Smooth muscle cell (in vitro differentiated cells): ENCODE results near the gene PDZD2. TPM values are rescaled to one million over a fixed set of nuclear protein-coding genes. Genes with fewer than 3 reads are reported as not detected.

Source experiments
- DNase-seq: peaks from one replicate; lab custom pipeline; 2025; ENCODE audit not compliant: unreplicated experiment; lab: John Stamatoyannopoulos, UW
- H2AFZ ChIP-seq: fragments of 200-600 bp; sonication (generic); 2 replicates; pipeline ENCODE4 v1.6.0; 2016; ENCODE audit warnings: antibody characterized with exemption, low read depth, mild to moderate bottlenecking
- H3F3A ChIP-seq: fragments of 200-600 bp; sonication (generic); 2 replicates; pipeline ENCODE4 v1.6.0; 2017; ENCODE audit warnings: antibody characterized with exemption, low read depth
- H3K27ac ChIP-seq: fragments of 200-600 bp; sonication (generic); 2 replicates; pipeline ENCODE4 v1.5.1; 2016; ENCODE audit warnings: low read depth, mild to moderate bottlenecking
- H3K27me3 ChIP-seq: fragments of 200-600 bp; sonication (generic); 2 replicates; pipeline ENCODE4 v1.6.1; 2016; ENCODE audit warnings: low read depth, mild to moderate bottlenecking
- H3K36me3 ChIP-seq: fragments of 200-600 bp; sonication (generic); 2 replicates; pipeline ENCODE4 v1.5.1; 2016; ENCODE audit warnings: low read depth
- H3K4me1 ChIP-seq: fragments of 200-600 bp; sonication (generic); 2 replicates; pipeline ENCODE4 v1.5.1; 2016; ENCODE audit warnings: low read depth
- H3K4me2 ChIP-seq: fragments of 200-600 bp; sonication (generic); 2 replicates; pipeline ENCODE4 v1.6.0; 2016; ENCODE audit warnings: mild to moderate bottlenecking
- H3K4me3 ChIP-seq: fragments of 200-600 bp; sonication (generic); 2 replicates; pipeline ENCODE4 v1.5.1; 2016; ENCODE audit warnings: mild to moderate bottlenecking
- H3K79me2 ChIP-seq: fragments of 200-600 bp; sonication (generic); 2 replicates; pipeline ENCODE4 v1.6.0; 2016; ENCODE audit warnings: low read depth, mild to moderate bottlenecking
- H3K9ac ChIP-seq: fragments of 200-600 bp; sonication (generic); 2 replicates; pipeline ENCODE4 v1.6.0; 2016; ENCODE audit warnings: low read depth
- H3K9me3 ChIP-seq: fragments of 200-600 bp; sonication (generic); replicated peaks from 2 replicates; pipeline ENCODE4 v1.5.1; 2016; ENCODE audit warnings: low read depth
- H4K20me1 ChIP-seq: fragments of 200-600 bp; sonication (generic); 2 replicates; pipeline ENCODE4 v1.6.0; 2016; ENCODE audit warnings: low read depth
- WGBS: methylation state at CpG from one replicate; pipeline ENCODE4 v1.1.7; 2016; ENCODE audit warnings: low lambda C conversion rate; 5-methylcytosine and 5-hydroxymethylcytosine counted together
- polyA plus RNA-seq: library from polyadenylated mRNA; unstranded; fragments of >200 nt; fragmentation: Nextera tagmentation; extraction: Ambion mirVana; gene quantifications from 2 replicates; pipeline ENCODE4 v1.2.1, GENCODE V29; 2016
- total RNA-seq: library from RNA; depleted of rRNA; stranded (reverse); fragments of >200 nt; gene quantifications from 2 replicates; pipeline ENCODE4 v1.2.3, GENCODE V29; 2014
- TF ChIP-seq, protein P1 (sequence below): fragments of 200-600 bp; sonication (generic); IDR thresholded peaks from 2 replicates; pipeline ENCODE4 v1.5.1; 2017; ENCODE audit warnings: borderline replicate concordance, mild to moderate bottlenecking, antibody characterized with exemption; ENCODE audit not compliant: insufficient read depth, poor library complexity, severe bottlenecking

The PDZD2 gene
- total and polyA plus RNA-seq, 2 experiments from 2014 or later = 3.2 to 4.1 TPM

DNA sequence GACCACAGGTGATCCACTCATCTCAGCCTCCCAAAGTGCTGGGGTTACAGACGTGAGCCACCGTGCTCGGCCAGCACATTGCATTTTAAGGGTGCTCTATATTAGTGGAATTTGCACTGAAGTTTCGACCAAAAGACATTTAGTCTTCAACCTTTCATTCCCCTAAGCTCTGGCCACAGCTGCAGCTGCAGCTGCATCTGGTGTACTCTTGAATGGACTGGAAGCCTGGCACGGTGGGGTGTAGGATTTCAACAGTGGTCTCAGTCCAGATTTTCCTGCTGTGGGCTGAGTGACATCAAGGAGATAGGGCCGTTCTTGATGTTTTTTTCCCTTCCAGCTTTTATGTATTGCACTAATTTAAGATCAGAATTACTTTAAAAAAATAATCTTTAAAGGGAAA is 255.2 kb downstream of the PDZD2 start:
- Histone ChIP-seq H3F3A (no peaks in the 10 kb centered on the region), H3K79me2 (no peaks in the 10 kb centered on the region), H2AFZ (no peak overlapping the region), H3K9me3 (no peaks in the 10 kb centered on the region), H3K4me2 (no peak overlapping the region), H3K36me3 (no peaks in the 10 kb centered on the region), H3K4me1 (peaks cover 8% of the 10 kb centered on the region), H3K4me3 (no peak overlapping the region), H3K27ac (no peak overlapping the region), H3K9ac (no peak overlapping the region), H3K27me3 (no peaks in the 10 kb centered on the region), H4K20me1 (no peaks in the 10 kb centered on the region)
- 72% methylated on average over 6 of the region's 6 CpGs for WGBS
- TF ChIP-seq, protein P1, sequence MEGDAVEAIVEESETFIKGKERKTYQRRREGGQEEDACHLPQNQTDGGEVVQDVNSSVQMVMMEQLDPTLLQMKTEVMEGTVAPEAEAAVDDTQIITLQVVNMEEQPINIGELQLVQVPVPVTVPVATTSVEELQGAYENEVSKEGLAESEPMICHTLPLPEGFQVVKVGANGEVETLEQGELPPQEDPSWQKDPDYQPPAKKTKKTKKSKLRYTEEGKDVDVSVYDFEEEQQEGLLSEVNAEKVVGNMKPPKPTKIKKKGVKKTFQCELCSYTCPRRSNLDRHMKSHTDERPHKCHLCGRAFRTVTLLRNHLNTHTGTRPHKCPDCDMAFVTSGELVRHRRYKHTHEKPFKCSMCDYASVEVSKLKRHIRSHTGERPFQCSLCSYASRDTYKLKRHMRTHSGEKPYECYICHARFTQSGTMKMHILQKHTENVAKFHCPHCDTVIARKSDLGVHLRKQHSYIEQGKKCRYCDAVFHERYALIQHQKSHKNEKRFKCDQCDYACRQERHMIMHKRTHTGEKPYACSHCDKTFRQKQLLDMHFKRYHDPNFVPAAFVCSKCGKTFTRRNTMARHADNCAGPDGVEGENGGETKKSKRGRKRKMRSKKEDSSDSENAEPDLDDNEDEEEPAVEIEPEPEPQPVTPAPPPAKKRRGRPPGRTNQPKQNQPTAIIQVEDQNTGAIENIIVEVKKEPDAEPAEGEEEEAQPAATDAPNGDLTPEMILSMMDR = no peak
- DNase-seq = no peak

DNA sequence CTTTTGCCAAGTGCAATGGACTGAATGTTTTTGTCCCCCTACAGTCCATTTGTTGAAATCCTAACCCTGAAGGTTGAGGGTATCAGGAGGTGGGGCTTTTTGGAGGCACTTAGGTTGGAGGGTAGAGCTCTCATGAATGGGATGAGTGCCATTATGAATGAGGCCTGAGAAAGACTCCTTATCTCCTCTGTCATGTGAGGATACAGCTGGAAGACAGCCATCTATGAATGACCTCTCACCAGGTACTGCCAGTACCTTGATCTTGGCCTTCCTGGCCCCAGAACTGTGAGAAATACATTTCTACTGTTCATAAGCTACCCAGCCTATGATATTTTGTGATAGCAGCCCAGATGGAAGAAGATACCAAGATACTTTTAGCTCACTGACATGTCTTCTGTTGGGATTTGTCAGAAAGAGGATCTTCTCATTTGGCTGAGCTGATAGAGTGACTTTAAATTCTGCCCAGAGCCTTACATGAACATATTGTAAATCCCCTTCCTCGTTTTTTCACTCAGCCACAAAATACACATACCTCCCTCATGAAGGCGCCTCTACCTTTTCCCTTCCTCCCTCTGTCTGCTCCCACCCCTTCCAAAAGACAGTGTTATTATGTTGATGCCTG is 256.4 kb downstream of the PDZD2 start:
- H3K36me3 ChIP-seq = no peaks in the 10 kb centered on the region
- H3K4me3 ChIP-seq = no peak overlapping the region
- WGBS = 93% methylated on average over 2 of the region's 2 CpGs
- no peak overlapping the region for H3K27ac ChIP-seq
- TF ChIP-seq, protein P1 = no peak
- H3F3A ChIP-seq = no peaks in the 10 kb centered on the region
- H3K79me2 ChIP-seq = no peaks in the 10 kb centered on the region
- H3K9ac ChIP-seq = no peak overlapping the region
- no peak for DNase-seq
- no peak overlapping the region for H2AFZ ChIP-seq
- no peaks in the 10 kb centered on the region for H3K27me3 ChIP-seq
- no peaks in the 10 kb centered on the region for H4K20me1 ChIP-seq
- no peak overlapping the region for H3K4me2 ChIP-seq
- H3K4me1 ChIP-seq = peaks cover 6% of the 10 kb centered on the region
- H3K9me3 ChIP-seq = no peaks in the 10 kb centered on the region

DNA sequence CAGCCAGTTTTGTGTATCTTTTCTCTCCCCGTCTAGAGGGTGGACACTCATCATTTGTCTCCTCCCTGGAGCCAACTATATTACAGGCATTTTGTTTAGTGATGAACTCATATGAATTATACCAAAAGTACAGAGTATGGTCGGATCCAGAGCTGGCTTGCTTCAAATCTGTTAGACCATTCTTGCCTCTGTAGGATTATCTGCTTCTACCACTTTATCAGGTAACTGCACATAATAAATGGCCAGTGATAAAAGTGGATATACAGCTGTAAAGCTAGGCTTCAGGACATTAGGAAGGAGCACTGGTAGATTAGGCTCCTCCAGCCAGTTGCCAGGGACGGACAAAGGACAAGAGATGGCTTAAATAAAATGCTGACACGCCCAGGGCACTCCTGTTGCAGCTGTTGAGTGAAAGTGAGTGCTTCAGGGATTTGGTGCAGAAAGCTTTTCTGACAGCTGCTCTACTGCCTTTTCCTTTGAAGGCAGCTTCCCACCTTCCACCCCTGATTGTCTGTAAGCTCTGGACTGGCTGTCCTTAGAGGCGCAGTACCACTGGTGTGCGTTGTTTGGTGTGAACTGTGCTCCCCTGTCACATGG is 259.2 kb downstream of the PDZD2 start:
- 67% methylated on average over 6 of the region's 6 CpGs for WGBS
- Histone ChIP-seq H3K79me2 (no peaks in the 10 kb centered on the region), H3K4me2 (no peak overlapping the region), H3K27ac (no peak overlapping the region), H2AFZ (no peak overlapping the region), H3K4me1 (no peaks in the 10 kb centered on the region), H3K36me3 (no peaks in the 10 kb centered on the region), H3K27me3 (no peaks in the 10 kb centered on the region), H4K20me1 (no peaks in the 10 kb centered on the region), H3K4me3 (no peak overlapping the region), H3K9ac (no peak overlapping the region), H3K9me3 (no peaks in the 10 kb centered on the region), H3F3A (no peaks in the 10 kb centered on the region)
- DNase-seq = no peak
- TF ChIP-seq, protein P1 = no peak
